ENCODE data around the gene UGT1A6.
A peak's percentile ranks its signal among the peaks of the same experiment; 100 is the strongest.
"Not testable (repeated sequence)": the region's sequence is repeated elsewhere in the genome, so short reads cannot be mapped to it uniquely, and the experiment has no call there.

UGT1A6 gene

GRCh38 chr2:233686928-233687327 is 5.8 kb upstream of the UGT1A6 start:
- no peak for DNase-seq (ENCODE audit: low spot score)

DNA sequence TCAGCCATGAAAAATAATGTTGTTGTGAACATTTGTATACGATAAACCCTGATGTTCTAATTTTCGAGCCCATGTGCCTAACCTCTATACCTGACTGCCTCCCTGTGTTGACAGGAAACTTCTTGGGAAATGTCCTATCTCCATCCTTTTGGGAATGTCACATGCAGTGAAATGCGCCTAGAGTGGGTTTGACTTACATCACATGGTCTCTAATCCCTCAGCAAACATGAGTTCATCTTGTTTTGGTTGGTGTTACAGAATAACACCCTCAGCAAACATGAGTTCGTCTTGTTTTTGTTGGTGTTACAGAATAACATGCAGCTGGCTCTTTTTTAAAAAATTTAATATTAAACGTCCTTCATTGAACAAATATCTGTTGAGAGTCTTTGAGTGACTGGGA is 4.3 kb upstream of the UGT1A6 start:
- DNase-seq (ENCODE audit: low spot score) = no peak

DNA sequence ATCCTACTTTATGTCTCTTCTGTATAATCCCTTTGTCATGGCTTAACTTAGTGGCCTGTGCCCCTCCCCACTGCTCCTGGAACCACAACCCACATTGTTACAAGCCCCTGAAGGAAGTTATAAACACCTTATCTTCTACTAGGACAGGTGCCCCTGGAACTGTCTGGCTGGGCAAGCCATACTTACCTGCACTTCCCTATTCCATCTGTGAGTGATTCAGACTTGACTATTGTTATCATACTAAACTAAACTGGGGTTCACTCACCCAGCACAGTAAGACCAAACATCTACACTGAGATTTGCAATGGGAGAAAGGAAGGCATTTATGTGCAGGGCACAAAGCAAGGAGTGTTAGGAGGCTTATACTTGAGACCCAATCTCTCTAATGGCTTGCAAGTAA is 3.7 kb upstream of the UGT1A6 start:
- no peak for DNase-seq (ENCODE audit: low spot score)

DNA sequence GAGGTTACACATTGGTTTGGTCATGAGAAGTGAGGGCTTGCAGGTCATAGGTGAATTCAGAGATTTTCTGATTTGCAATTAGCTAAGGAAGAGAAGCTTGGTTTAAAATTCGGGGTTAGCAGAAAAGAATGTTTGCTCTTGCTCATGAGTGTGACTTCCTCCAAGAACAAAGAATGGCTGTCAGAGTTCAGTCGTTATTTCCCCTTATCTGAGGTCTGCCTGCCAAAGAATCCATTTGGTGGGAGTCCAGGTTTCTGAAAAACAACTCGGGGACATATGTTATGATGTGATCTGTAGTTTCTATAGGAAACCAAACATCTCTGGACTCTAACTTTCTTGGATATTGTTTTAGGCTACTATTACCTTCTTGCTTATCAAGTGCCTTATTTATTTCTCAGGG is 3.2 kb upstream of the UGT1A6 start:
- no peak for DNase-seq (ENCODE audit: low spot score)

- DNase-seq (ENCODE audit: low spot score) = no peak
Measured at GRCh38 chr2:233690444-233690843, 2.2 kb upstream of the UGT1A6 start.

DNA sequence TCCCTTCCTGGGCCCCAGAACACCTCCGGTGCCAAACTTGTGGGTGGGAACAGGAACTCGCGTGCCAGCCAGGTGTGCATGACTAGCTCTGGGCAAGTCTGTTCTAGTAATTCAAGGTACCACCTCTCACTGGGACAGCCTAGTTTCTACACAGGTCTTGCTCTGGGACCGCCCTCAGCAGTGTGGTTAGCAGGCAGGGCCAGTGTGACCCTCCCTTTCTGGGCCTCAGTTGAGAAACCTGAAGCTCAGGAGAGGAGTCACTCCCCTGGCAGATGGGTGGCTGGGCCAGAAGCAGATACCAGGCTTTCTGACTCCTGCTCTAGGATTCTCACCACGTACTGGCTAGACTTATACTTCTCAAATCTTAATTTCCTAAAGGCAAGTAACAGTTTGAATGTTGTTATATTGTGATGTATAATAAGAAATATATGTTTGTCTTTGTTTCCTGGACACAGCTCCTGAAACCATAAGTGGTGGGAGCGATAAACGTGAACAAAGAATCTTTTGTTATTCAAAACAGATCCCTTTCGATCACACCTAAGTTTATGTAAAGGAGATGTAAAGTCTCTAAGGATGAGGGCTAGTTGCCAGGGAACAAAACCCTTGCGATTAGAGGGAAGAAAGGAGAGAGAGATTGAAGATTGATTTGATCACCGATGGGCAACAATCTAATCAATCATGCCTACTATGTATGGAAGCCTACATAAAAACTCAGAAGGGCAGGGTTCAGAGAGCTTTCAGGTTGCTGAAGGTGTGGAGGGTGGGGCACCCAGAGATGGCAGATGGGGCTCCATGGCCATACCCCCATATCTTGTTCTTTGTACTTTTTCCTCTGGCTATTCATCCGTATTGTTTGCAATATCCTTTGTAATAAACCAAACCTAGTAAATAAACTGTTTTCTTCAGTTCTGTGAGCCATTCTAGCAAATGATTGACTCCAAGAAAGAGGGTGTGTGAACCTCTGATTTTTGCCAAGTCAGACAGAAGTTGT is 952 bp upstream of the UGT1A6 start:
- DNase-seq (ENCODE audit: low spot score) = no peak

- DNase-seq (ENCODE audit: low spot score) = no peak
Measured at GRCh38 chr2:233693963-233694362, 1.3 kb downstream of the UGT1A6 start.

DNA sequence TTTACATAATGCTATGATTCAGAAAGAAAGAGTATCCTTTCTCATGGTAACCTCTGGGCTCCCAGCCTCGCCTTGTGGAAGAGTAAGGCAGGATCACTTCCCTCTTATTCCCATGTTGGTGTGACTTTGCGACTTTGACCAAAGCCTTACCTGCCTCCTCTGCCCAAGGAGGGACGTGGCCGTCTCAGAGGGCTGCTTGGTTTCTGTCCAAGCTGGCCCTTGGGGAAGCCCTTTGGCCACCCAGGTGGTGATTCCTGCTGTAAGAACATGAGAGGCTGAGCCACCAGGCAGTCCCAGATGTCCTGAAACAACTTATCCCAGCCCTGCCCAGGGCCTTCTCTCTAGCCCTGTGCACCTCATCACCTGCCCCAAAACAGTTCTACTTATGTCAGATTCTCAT is 6.0 kb downstream of the UGT1A6 start:
- DNase-seq (ENCODE audit: low spot score) = no peak

DNA sequence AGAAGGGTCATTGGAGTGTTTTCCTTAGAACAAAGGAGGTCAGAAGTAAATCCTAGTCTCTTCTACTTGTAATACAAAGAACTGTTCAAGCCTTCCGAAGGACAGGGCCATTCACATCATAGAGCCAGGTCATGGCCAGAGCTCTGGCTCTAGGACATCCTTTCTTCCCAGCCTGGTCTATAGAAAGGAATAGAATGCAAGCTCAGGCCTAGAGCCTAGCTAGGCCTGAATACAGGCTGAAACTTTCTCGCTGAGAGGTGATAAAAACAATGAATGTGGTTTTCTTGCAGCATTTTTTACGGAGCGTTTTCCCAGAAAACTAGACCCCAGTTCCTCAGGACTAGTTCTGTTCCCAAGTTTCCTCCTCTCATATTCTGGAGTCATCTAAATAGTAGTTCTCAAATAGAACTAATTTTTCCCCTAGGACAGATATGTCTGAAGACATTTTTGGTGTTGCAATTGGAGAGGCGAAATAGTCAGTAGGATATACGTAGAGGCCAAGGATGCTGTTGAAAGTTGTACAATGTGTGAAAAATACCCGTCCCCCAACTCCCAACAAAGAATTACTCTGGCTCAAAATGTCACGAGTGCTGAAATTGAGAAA is 6.8 kb downstream of the UGT1A6 start:
- no peak for DNase-seq (ENCODE audit: low spot score)

- DNase-seq (ENCODE audit: low spot score) = no peak
Measured at GRCh38 chr2:233700028-233700635, 7.4 kb downstream of the UGT1A6 start.

DNA sequence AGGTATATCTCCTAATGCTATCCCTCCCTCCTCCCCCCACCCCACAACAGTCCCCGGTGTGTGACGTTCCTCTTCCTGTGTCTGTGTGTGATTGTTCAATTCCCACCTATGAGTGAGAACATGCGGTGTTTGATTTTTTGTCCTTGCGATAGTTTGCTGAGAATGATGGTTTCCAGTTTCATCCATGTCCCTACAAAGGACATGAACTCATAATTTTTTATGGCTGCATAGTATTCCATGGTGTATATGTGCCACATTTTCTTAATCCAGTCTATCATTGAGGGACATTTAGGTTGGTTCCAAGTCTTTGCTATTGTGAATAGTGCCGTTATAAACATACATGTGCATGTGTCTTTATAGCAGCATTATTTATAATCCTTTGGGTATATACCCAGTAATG is 8.2 kb downstream of the UGT1A6 start:
- DNase-seq (ENCODE audit: low spot score) = not testable (repeated sequence)

DNA sequence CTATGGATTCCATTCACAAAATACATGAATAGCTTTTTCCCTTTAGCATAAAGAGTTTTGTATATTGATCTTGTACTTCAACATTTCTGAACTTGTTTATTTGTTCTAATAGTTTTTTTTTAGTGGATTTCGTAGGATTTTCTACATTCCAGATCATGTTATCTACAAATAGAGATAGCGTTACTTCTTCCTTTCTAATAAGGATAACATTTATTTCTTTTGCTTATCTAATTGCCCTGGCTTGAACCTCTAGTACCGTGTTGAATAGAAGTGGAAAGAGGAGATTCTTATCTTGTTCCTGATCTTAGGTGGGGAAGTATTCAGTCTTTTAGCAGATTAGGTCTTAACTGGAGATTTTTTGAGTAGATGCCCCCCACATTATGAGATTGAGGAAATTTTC is 9.5 kb downstream of the UGT1A6 start:
- DNase-seq (ENCODE audit: low spot score) = no peak

DNA sequence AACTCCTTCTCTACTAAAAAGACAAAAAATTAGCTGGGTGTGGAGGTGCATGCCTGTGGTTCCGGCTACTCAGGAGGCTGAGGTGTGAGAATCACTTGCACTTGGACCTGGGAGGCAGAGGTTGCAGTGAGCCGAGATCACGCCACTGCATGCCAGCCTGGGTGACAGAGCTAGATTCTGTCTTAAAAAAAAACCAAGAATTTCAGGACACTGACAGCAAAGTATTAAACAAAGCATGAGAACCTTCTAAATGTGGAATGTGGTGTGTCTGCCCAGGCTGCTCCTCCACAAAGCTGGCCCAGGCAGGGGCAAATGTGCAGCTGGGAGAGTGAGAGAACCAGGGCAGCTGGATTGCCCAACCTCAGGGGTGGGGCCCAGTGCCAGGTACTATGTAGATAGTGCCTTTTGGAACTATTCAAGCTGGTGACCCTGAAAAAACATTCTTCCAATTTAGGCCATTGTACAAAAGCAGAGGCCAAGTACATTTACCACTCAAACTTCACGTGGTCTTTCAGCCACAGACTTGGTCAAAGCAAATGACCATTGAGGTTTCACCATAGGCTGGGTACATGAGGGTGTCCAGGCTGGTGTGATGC is 13.3 kb downstream of the UGT1A6 start:
- DNase-seq (ENCODE audit: low spot score) = peak; percentile 24

- DNase-seq (ENCODE audit: low spot score) = peak; percentile 16
Measured at GRCh38 chr2:233706720-233707119, 14.0 kb downstream of the UGT1A6 start.

DNA sequence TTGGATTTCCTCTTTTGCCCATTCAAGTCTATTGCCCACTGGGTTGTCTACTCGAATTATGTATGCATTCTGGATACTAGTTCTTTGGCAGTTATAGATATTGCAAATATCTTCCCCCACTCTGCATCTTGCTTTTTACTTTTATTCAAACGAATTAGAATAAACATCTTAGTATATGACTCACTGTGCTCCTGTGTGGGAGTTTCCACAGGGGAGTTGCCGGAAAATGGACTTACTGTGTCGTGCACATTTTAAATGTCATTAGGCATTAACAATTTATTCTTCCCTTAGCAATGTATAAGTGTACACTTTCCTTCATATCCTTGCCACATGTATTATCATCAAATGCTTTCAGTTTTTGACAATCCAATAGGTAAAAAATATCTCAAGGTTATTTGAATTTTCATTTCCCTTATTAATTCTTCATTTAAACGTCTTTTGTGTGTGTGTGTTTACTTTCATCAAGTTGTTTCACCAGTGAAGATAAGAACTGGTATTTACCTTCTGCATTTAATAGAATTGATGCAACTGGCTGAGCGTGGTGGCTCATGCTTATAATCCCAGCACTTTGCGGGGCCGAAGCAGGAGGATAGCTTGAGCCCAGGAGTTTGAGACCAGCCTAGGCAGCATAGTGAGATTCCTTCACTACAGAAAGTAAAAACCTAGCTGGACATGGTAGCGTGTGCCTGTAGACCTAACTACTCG is 15.4 kb downstream of the UGT1A6 start:
- no peak for DNase-seq (ENCODE audit: low spot score)

DNA sequence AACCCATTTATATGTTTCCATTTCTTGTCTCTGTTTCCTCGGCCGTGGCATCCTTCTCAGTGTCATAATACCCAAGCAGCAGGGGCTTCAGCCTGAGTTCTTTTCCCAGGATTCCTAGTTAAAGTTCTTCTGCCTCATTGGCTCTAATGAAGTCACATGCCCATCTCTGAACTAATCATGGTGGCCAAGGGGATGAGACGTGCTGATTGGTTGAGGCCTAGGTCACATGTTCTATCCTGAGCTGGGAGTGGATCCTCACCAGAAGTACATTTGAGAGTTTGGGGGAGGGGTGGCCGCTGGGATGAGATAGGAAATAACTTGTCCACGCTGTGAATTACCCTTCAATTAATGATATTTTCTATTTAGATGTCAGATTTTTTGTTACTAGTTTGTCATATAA is 16.3 kb downstream of the UGT1A6 start:
- no peak for DNase-seq (ENCODE audit: low spot score)

- DNase-seq (ENCODE audit: low spot score) = peak; percentile 79
Measured at GRCh38 chr2:233711312-233712008, 18.8 kb downstream of the UGT1A6 start.

DNA sequence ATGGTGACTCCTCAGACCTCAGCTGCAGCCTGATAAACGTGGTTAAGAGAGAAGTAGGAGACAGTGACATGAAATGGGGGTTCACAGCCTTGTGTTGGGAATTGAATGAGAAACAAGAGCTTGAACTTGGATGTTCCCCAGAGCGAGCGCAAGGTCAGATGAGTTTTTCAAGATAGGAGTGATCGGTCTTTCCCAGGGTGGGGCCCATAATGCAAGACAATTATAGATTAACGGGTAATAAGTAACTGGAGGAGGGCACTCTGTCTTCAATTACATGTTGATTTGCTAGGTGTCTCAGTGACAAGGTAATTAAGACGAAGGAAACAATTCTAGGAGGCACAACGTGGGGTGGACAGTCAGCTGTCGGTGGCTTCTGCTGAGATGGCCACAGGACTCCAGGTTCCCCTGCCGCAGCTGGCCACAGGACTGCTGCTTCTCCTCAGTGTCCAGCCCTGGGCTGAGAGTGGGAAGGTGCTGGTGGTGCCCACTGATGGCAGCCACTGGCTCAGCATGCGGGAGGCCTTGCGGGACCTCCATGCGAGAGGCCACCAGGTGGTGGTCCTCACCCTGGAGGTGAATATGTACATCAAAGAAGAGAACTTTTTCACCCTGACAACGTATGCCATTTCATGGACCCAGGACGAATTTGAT is 20.0 kb downstream of the UGT1A6 start, which contains the start of gene UGT1A5:
Gene UGT1A5, plus strand, starts transcription at position 297 of the 651 bp plus-strand sequence. Its CDS starts 85 bp downstream, at position 382.
- no peak for DNase-seq (ENCODE audit: low spot score)

GRCh38 chr2:233713262-233713615 is 20.5 kb downstream of the UGT1A6 start:
- DNase-seq (ENCODE audit: low spot score) = no peak

GRCh38 chr2:233714121-233714520 is 21.4 kb downstream of the UGT1A6 start:
- DNase-seq (ENCODE audit: low spot score) = no peak

- DNase-seq (ENCODE audit: low spot score) = no peak
Measured at GRCh38 chr2:233718552-233718951, 25.9 kb downstream of the UGT1A6 start, which contains the start of gene UGT1A4. Gene UGT1A4, plus strand, starts transcription at chr2:233718736. Its CDS starts 85 bp downstream, at chr2:233718821.
